Fibroblast of the aortic adventitia (primary cell): ENCODE data around the gene ARHGAP10. TPM values are rescaled to one million over a fixed set of nuclear protein-coding genes. Genes with fewer than 3 reads are reported as not detected.

Experiments
- DNase-seq: peaks from one replicate; pipeline ENCODE4 v3.0.0-alpha.2; 2010; ENCODE audit warnings: low read depth
- H3K4me3 ChIP-seq: 2 replicates; pipeline ENCODE4 v1.5.1; 2011; ENCODE audit warnings: low read depth, mild to moderate bottlenecking, control low read depth, low read length, moderate library complexity
- total RNA-seq: library from RNA; depleted of rRNA; stranded (reverse); fragments of >200 nt; gene quantifications from 2 replicates; pipeline ENCODE4 v1.2.3, GENCODE V29; 2012; ENCODE audit warnings: low replicate concordance
- TF ChIP-seq, protein P1 (sequence below): IDR thresholded peaks from 2 replicates; pipeline ENCODE4 v1.5.1; 2011; ENCODE audit warnings: mild to moderate bottlenecking, low read length, control low read depth, inconsistent platforms; ENCODE audit not compliant: insufficient read depth

The ARHGAP10 gene
- total RNA-seq, 1 donor, result 45.0 TPM

GRCh38 chr4:147954850-147955249 is 223.0 kb downstream of the ARHGAP10 start:
- TF ChIP-seq, protein P1, sequence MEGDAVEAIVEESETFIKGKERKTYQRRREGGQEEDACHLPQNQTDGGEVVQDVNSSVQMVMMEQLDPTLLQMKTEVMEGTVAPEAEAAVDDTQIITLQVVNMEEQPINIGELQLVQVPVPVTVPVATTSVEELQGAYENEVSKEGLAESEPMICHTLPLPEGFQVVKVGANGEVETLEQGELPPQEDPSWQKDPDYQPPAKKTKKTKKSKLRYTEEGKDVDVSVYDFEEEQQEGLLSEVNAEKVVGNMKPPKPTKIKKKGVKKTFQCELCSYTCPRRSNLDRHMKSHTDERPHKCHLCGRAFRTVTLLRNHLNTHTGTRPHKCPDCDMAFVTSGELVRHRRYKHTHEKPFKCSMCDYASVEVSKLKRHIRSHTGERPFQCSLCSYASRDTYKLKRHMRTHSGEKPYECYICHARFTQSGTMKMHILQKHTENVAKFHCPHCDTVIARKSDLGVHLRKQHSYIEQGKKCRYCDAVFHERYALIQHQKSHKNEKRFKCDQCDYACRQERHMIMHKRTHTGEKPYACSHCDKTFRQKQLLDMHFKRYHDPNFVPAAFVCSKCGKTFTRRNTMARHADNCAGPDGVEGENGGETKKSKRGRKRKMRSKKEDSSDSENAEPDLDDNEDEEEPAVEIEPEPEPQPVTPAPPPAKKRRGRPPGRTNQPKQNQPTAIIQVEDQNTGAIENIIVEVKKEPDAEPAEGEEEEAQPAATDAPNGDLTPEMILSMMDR, result no peak
- DNase-seq, result no peak
- H3K4me3 ChIP-seq, result no peak overlapping the region

DNA sequence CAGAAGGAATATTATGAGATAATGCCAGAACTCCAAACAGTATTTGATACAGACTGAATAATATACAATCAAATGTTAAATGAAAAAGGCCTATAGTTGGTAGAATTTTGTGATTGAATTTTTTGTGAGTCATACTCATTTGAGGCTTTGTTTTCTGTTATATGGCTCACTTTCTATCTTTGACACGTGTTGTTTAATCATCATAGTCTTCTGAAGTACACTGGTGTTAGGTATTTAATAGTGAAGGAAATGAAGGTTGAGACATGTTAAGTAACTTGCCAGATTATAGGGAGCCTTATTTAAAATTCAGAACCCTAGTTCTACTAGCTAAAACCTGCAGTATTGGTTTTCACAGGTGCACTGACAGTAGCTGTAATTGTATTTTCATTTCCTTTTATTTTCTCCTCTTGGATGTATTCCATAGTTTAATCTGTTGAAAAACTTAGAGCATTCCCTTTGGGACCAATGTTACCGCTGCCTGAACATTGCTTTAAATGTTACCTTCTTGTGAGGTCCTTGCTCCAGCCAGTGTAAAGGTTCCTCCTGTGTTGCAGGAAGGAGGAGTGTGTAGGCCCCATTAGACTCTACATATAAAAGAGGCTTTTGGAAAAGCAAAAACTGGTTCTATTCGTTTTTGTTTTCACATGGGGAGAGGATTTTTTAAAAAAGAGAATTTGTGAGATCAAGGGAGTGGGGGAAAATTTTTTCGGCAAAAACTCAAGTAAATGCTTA is 224.1 kb downstream of the ARHGAP10 start:
- DNase-seq, result no peak
- TF ChIP-seq, protein P1, result no peak
- H3K4me3 ChIP-seq, result no peak overlapping the region

GRCh38 chr4:147957446-147957845 is 225.6 kb downstream of the ARHGAP10 start:
- no peak for DNase-seq
- H3K4me3 ChIP-seq, result no peak overlapping the region
- TF ChIP-seq, protein P1, result no peak

DNA sequence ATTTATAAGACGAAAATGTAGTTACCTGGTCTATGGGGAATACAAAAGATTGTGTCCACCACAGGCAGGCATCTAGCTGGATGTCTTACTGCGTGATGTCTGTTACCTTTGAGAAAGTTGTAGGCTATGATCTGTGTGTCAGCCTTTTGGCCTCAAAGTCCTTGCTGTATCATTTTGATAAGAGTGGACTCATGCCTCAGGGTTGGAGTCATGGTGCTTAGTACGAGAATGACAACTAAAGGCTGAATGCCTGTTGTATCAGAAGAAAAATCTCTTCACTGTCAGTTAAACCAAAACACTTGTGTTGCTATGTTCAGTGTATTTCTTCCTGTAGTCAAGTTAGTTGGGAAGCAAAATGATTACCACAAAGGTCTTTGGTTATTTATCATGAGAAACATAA is 226.2 kb downstream of the ARHGAP10 start:
- TF ChIP-seq, protein P1, result no peak
- no peak overlapping the region for H3K4me3 ChIP-seq
- no peak for DNase-seq

DNA sequence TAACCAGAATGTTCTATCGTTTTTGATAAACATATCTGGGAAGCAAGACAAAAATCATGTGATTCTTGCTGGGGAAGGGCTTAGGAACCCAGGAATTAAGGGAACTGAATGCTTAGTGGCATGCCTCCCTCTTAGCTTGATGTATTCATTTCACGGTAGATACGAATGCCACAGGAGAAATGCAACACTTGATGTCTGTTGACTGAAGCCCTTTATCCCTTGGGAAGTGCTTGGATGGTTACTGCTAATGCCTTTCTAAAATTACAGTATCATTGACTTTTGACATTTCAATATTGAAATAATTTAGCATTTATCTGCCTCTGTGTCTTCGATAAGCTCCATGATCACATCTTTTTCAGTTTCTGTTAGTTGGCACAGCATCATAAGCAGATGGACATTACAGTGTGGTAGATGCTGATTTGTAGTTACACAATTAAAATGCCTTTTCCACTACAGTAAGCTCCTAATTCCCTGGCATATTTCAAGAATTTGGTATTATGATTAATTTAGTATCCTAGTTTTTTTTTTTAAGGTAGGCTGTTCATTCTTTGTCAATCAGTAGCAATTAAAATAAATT is 226.7 kb downstream of the ARHGAP10 start:
- no peak overlapping the region for H3K4me3 ChIP-seq
- TF ChIP-seq, protein P1, result no peak
- no peak for DNase-seq

DNA sequence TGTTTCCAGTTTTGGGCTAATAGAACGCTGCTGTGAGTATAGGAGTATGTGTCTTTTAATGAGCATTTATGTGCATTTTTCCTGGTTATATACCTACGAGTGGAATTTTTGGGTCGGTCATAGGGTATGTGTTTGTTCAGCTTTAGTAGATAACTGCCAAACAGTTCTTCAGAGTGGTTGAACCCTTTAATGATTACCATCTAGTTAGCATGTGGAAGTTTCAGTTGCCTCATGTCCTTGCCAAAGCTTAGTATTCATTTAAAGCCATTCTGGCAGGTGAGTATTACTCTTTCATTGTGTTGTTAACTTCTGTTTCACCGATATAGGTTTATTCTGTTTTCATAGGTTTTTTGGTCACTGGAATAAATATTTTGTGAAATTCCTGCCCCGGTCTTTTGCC is 229.1 kb downstream of the ARHGAP10 start:
- no peak for DNase-seq
- TF ChIP-seq, protein P1, result no peak
- no peak overlapping the region for H3K4me3 ChIP-seq
